Measurements from ENCODE around the gene THEMIS2.
"Not testable (repeated sequence)": the region's sequence is repeated elsewhere in the genome, so short reads cannot be mapped to it uniquely, and the experiment has no call there.

Gene THEMIS2

DNA sequence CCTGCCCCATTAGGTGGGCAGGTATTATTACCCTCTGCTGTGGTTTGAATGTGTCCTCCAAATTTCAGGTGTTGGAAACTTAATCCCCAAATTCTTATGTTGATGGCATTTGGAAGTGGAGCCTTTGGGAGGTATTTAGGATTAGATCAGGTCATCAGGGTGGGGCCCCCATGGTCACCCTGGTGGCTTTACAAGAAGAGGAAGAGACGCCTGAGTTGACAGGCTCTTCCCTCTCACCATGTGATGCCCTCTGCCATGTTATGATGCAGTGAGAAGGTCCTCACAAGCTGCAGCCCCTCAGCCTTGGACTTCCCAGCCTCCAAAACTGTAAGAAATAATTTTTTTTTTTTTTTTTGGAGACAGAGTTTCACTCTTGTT lies 8.8 kb upstream of the THEMIS2 start:
- DNase-seq (ENCODE audit: low spot score): no peak

DNA sequence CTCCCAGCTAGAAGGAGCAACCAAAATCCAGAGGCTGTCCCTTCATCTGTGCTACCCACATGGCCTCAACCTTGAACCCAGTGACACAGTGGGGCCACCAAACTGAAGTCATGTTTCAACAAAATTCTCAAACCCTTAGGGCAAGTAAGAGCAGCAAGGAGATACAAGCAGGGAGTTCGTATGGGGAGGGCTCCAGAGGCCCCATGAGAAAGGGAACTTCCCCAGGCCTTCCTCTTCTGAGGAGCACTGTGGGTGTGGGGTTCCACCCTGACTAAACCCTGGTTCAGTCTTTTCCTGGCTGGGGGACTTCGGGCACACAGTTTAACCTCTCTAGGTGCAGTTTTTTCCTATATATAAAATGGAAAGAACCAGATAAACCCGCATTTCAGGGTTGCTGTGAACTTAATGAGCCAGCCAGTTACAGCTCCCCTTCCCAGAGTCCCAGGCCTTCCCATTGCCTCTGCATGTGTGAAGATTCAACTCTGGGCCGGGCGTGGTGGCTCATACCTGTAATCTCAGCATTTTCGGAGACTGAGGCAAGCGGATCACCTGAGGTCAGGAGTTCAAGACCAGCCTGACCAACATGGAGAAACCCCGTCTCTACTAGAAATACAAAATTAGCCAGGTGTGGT lies 8.0 kb upstream of the THEMIS2 start:
- DNase-seq (ENCODE audit: low spot score): no peak

DNA sequence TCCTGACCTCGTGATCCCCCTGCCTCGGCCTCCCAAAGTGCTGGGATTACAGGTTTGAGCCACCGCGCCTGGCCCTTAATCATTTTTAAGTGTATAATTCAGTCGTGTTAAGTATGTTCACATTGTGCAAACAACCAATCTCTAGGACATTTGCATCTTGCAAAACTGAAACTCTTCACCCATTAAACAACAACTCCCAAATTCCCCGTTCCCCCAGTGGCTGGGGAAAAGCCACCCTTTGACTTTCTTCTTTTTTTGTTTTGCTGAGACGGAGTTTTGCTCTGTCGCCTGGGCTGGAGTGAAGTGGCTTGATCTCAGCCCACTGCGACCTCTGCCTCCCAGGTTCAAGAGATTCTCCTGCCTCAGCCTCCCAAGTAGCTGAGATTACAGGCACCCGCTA lies 6.5 kb upstream of the THEMIS2 start:
- DNase-seq (ENCODE audit: low spot score): no peak

DNA sequence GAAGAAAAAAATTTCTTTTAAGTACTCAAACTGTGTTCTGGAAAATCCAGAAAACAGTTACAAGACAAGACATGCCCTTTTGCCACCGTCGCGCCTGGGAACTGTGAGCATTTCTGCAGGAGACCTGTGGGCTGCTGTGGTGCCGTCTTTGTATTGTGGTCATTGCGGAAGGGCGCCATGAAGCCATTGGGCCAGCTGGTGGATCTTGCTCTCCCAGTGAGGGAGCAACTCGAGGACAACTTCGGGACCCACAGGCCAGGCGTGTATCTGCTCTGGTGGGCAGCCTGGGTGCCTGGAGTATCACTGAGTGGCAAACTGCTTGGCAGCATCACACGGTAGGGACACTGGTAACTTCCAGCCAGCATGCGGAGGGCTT lies 3.8 kb upstream of the THEMIS2 start:
- DNase-seq (ENCODE audit: low spot score): no peak

DNA sequence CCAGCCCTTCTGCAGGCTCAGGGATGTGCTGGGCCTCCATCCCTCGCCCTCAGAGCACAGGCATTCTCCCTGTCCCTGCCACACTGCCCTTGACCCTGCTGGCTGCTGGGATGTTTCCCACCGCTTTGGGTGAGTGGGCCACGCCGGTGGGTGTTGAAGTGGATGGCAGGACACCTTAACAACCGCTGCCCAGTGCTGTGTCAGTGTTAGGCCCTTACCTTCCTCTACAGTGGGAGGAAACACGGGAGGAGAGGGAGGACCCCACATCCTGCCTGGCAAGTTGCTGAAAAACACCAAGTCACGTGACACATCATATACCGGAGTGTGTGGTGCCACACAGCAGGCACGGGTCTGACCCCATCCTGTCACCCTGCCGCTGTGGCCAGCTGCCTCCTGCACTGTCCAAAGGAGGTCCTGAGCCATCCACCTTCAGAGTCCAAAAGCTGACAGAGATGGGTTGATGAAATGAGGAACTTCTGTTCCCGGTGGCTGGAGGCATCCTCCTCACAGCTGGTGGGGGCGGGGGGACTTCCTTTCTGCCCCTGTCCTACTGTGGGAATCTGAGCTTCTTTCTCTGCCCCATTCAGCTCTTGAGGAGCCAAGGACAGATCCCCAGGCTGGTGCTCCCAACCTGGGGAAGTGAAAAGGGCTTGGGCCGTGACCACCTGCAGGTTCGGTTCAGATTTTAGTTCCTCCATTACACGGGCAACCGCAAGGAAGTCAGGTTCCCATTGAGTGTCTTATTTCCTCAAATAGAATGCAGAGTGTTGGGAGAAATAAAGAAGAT lies 3.2 kb upstream of the THEMIS2 start:
- DNase-seq (ENCODE audit: low spot score): no peak

DNA sequence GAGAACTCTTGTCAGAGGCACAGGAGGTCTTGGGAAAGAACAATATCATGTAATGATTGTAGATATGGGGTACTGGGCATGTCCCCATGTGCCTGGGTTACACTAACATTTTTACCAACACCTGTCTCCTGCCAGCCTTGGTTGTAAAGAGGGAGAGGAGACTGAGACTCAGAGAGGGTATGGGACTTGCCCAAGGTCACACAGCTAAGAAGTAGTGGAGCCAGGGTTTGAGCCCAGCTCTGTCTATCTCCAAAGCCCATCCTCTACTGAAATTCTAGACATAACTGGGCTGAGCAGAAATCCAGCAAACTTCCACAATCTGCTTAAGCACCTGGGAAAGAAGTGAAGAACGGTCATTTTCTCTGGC lies 2.6 kb upstream of the THEMIS2 start:
- DNase-seq (ENCODE audit: low spot score): no peak

DNA sequence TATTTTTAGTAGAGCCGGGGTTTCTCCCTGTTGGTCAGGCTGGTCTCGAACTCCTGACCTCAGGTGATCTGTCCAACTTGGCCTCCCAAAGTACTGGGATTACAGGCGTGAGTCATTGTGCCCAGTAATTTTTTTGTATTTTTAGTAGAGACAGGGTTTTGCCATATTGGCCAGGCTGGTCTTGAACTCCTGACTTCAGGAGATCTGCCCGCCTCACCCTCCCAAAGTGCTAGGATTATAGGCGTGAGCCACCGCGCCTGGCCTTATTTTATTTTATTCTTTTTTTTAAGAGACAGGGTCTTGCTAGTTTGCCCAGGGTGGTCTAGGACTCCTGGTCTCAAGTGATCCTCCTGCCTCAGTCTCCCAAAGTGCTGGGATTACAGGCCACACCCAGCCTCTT lies 1.3 kb upstream of the THEMIS2 start:
- not testable (repeated sequence) for DNase-seq (ENCODE audit: low spot score)

DNA sequence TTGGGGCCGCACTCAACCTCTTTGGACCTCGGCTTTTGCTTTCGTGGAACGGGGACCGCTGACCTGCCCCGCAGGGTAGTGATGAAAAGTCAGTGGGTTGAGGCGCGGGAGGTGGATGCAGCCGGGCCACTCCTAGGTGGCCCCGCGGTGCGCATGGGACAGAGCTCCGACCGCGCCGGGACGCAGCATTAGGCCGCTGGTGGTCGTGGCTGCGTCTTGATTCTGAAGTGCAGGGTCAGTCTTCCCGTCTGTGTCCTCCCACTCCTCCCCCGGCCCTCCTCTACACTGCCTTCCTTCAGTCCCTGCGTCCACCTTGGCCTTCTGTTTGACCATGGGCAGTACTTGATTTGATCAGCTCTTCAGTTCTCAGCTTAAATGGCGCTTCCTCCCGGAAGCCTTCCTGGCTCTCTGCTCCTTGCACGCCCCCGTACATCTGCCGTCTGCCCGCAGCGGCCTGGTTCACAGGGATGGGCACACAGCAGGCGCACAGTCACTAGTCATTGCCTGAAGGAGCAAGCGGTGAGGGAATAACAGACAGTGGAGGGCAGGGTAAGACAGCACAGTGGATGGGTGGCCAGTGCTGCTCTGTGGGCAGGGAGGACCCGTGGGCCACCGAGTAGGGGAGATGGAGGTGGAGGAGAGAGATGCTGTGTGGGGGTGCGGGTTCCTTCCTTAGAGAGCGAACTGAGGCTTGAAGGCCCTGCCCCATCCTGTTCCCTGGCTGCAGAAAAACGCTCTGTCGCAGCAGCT lies 633 bp downstream of the THEMIS2 start:
- DNase-seq (ENCODE audit: low spot score): peak; percentile 7

DNA sequence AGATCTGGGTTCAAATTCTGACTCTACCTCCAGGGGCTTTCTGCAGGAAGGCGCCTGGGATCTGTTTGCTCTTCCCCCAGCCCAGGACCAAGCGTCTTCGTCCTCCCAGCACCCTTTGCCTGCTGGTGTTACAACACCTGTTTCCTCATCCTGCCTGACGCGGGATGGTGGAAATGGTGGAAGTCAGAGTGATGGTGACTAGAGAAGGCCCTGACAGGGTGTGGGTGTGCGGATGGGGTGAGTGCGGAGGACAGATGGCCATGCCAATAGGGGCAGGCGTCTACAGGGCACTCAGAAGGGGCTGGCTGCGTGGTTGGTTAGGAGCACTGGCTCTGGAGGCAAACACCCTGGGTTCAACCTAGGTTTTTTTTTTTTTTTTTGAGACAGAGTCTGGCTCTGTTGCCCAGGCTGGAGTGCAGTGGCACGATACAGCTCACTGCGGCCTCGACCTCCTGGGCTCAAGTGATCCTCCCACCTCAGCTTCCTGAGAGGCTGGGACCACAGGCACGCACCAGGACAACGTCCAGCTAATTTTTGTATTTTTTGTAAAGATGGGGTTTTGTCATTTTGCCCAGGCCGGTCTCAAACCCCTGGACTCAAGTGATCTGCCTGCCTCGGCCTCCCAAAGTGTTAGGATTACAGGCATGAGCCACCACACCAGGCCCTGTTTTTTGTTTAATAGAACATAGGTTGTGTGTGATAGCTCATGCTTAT lies 1.5 kb downstream of the THEMIS2 start:
- no peak for DNase-seq (ENCODE audit: low spot score)

DNA sequence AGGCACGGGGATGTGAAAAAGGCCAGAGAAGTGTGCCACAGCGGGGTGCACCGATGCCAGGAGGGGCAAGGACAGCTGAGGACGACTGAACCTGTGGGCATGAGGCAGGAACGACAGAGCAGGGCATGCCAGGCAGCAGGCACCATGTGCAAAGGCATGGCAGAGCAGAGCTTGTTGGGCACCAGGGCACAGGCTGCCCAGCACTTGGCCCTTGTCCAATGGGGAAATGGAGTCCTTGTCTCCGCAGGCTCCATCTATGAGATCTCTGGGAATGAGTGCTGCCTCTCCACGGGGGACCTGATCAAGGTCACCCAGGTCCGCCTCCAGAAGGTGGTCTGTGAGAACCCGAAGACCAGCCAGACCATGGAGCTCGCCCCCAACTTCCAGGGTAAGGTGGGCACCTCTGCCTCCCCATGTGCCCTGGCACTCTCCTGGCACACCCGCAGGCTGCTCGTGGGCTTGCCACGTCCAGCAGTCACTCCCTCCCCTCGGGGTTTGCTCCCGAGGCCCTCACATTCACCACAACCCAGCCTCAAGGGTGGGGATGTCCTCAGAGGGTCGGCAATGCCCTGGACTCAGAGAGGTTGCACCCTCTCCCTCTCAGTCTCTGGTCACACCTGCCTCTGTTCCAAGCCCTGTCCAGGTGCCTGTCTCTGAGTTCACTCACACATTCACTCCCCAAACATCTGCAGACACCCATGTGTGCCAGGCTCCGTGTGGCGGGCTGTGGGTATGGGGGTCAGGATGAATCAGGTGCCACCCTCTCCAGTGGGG lies 4.2 kb downstream of the THEMIS2 start:
- no peak for DNase-seq (ENCODE audit: low spot score)

DNA sequence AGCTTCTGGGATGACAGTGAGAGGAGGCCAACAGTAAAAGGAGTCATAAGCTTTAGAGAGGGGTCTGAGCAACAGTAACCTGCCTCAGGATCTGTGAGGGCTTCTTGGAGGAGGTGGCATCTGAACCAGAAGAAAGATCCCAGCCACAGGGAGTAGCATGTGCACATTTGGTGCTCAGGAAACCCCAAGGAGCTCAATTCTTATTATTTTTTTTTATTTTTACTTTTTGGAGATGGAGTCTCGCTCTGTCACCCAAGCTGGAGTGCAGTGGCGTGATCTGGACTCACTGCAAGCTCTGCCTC lies 4.7 kb downstream of the THEMIS2 start:
- DNase-seq (ENCODE audit: low spot score): no peak

DNA sequence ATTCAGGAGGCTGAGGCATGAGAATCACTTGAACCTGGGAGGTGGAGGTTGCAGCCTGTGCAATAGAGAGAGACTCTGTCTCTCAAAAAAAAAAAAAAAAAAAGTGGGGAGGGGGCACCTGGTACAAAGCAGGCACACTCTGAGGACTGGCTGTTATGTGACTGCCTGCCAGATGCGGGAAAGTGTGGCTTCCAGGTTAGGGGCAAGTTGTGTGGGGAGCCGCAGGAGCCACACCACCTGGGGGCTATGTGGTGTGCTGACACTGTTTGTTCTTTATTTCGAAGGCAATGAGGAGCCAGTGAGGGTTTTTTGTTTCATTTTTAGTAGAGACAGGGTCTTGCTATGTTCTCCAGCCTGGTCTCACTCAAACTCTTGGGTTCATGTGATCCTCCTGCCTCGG lies 5.7 kb downstream of the THEMIS2 start:
- DNase-seq (ENCODE audit: low spot score): no peak

DNA sequence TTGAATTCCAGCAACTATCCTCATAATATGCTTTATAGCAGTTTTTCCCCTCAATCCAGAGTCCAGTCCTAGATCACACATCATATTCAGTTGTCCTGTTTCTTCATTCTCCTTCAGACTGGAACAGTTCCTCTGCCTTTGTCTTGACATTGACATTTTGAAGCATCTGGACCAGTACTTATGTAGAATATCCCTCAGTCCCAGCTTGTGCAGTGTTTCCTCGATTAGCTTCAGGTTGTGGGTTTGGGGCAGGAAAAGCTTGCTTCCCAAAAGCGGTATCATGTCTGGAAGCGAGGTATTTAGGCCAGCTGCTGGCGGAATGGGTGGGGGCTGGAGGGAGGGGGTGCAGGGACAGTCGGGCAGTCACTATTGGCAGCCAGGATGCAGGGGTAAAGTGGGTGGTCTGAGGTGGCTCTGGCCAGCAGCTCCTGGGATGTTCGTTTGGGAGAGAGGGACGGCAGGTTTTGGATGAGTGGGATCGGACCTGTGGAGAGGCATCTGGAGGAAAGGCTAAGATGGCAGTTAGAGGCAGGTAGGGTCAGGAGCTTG lies 6.5 kb downstream of the THEMIS2 start:
- no peak for DNase-seq (ENCODE audit: low spot score)

DNA sequence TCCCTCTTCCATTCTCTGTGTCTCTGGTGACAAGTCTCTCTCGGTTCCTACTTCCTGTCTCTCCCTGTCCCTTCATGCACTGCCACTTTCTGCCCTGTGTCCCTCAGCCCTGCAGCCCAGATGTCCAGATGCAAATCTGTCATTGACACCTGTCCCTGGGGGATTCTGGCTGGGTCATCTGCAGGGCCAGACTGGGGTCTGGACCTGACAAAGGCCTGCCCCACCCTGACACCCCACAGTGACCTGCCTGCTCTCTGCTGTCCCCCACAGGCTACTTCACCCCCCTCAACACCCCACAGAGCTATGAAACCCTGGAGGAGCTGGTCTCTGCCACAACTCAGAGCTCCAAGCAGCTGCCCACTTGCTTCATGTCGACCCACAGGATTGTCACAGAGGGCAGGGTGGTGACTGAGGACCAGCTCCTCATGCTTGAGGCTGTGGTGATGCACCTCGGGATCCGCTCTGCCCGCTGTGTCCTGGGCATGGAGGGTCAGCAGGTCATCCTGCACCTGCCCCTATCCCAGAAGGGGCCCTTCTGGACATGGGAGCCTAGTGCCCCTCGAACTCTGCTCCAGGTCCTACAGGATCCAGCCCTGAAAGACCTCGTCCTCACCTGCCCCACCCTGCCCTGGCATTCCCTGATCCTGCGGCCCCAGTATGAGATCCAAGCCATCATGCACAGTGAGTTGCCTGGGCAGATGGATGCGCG lies 7.2 kb downstream of the THEMIS2 start:
- DNase-seq (ENCODE audit: low spot score): no peak

DNA sequence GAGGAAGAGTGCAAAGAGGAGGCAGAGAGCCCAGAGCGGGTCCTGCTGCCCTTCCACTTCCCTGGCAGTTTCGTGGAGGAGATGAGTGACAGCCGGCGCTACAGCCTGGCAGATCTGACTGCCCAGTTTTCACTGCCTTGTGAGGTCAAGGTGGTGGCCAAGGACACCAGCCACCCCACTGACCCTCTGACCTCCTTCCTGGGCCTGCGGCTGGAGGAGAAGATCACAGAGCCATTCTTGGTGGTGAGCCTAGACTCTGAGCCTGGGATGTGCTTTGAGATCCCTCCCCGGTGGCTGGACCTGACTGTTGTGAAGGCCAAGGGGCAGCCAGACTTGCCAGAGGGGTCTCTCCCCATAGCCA lies 10.2 kb downstream of the THEMIS2 start:
- DNase-seq (ENCODE audit: low spot score): no peak

DNA sequence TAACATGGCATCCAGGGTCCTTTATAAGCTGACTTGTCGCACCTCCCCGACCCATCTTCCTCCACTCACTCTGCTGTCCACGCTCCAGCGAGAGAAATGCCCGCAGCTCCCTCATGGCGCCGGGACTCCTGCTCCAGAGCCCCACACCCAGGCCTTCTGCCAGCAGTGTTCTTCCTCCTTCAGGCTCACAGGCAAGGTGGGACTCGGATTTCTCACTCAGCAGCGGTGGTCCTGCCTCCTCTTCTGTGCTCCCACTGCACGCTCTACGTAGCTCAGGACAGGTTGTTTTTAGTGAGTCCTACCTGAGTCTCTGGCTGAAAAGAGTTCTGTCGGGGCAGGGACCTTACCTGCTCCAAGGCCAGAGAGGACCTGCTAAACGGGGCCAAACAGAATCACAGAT lies 11.2 kb downstream of the THEMIS2 start:
- DNase-seq (ENCODE audit: low spot score): no peak

DNA sequence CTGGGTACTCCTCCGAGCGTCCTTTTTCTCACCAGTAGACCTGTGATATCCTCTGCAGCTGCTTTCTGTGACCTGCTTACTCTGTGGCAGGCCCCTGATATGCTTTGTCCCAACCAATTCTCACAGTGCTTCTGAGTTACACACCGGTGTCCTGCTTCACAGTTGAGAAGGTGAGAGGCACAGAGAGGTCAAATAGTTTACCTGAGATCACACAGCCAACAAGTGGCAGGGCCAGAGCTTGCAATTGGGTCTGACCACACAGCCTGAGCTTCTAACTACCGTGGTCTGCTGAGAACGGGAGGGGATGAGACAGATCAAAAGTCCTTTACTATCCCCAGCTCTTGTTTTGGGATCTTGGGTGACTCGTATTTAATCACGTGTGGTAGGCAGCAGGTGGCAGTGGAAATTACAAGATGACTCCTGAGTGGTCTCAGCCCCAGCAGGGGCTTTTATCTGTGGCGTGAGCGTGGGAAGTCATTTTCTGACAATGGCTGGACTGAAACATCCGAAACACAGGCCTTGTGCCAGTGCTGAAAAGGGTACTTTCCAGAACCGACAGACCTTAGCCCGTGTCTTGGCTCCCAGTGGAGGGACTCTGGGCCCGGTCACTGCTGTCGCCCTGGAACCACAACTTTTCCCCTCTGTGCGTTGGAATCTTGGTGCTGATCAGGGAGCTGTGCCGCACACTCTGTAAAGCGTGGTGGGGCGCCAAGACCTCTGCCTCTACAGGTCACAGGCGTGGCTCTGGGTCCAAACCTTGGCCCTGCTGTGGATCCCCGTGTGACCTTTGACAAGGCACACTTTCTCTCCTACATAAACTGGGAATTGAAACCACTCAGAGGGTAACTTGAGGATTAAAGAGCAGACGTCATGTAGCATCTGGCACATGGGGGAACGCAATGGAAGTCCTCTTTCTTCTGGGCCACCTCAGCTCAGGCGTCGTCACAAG lies 11.9 kb downstream of the THEMIS2 start:
- no peak for DNase-seq (ENCODE audit: low spot score)

DNA sequence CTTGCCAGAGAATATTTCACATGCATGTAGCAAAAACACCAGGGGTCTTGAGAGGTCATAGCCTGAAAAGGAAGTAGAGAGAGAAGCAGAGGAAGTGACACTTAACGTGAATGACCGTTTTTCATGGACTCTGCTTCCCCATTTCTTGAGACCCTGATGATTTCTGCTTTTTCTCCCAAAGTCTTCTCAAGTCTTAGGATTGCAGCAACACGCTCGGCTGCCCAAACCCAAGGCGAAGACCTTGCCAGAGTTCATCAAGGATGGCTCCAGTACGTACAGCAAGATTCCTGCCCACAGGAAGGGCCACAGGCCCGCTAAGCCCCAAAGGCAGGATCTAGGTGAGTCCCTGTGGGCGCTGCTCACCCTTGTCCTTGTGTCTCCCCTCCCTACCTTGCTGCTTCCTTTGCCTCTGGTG lies 12.8 kb downstream of the THEMIS2 start:
- DNase-seq (ENCODE audit: low spot score): no peak

DNA sequence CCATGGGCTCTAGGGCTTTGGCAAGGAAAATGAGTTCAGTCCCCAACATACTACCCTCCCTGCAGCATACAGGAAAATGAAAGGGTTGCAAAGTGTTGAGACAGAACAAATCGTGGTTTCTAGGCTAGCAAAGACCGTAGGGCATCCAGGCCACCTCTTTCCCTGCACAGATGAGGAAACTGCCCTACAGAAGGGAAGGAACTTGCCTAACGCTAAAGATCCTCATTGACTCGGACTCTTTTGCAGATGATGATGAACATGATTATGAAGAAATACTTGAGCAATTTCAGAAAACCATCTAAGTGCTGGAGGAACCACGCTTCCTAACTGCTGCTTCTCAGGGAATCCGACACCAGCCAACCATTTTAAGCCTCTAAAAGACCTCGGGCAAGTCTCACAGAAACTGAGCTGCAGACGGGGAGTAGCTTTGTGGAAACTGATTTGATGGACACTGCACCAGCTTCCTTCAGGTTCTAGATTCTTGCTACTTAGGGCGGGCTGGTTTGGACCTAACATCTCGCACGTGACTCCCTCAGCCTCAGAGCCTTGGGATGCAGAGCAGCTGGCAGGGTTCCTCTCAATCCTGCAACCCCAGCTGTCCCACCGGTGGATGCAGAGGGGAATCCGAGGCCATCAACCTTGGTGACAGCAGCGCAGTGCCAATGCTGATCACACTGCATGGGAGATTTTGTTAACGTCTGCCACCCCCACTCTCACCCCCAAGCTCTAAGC lies 13.4 kb downstream of the THEMIS2 start:
- no peak for DNase-seq (ENCODE audit: low spot score)

DNA sequence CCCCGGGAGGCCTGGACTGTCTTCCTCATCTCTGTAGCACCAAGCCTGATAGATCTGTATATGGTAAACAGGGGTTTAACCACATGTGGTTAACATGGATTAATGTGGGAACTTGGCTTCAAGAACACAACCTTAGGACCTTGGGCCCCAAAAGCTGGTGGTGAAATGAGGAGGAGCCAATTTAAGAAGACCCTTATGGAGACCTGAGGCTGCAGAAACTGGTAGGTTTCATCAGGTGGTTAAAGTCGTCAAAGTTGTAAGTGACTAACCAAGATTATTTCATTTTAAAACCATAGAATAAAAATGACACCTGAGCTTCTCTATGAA lies 14.0 kb downstream of the THEMIS2 start:
- DNase-seq (ENCODE audit: low spot score): no peak

All from SW480 (cell line).